Transverse colon (tissue), 4 donors: ENCODE measurements around the gene ZBTB7B. TPM values are rescaled to one million over a fixed set of nuclear protein-coding genes. Genes with fewer than 3 reads are reported as not detected.

Experiments used
- DNase-seq: peaks from one replicate; pipeline ENCODE4 v3.0.0-alpha.2; 2019
- H3K27ac ChIP-seq, 4 donors: fragments of 200-600 bp; sonication (generic); 2 replicates each; pipeline ENCODE4 v1.5.1; 2016 to 2018; ENCODE audit warnings: inconsistent platforms in 4 of 4
- H3K27me3 ChIP-seq: fragments of 200-600 bp; sonication (generic); 2 replicates; pipeline ENCODE4 v1.5.1; 2017; ENCODE audit warnings: inconsistent platforms
- H3K36me3 ChIP-seq, 4 donors: fragments of 200-600 bp; sonication (generic); 2 replicates each; pipeline ENCODE4 v1.5.1; 2017 to 2019; ENCODE audit warnings: inconsistent platforms in 4 of 4
- H3K4me1 ChIP-seq, 4 donors: fragments of 200-600 bp; sonication (generic); 2 replicates each; pipeline ENCODE4 v1.5.1; 2017 to 2020; ENCODE audit warnings: inconsistent platforms in 4 of 4
- H3K4me3 ChIP-seq, 4 donors: fragments of 200-600 bp; sonication (generic); 1 replicate in 1 of 4; 2 replicates in 3 of 4; pipeline versions ENCODE4 v1.5.1 to v1.6.1; 2017 to 2019; ENCODE audit warnings: inconsistent platforms in 4 of 4
- H3K9me3 ChIP-seq, 2 donors: fragments of 200-600 bp; sonication (generic); 2 replicates each; pipeline ENCODE4 v1.5.1; 2017 to 2019; ENCODE audit warnings: inconsistent platforms in 2 of 2
- EP300 ChIP-seq: sonication (generic); formaldehyde crosslinking; IDR thresholded peaks from one replicate; pipeline ENCODE4 v1.6.1; 2017; ENCODE audit warnings: antibody characterized with exemption, low read depth
- POLR2A ChIP-seq: fragments of 450-650 bp; IDR thresholded peaks from one replicate; pipeline ENCODE4 v1.6.1; 2016; ENCODE audit warnings: antibody characterized with exemption, mild to moderate bottlenecking, moderate library complexity
- POLR2AphosphoS5 ChIP-seq, 3 donors: sonication (generic); formaldehyde crosslinking; IDR thresholded peaks; one replicate each; pipeline ENCODE4 v1.6.1; 2016; ENCODE audit warnings: antibody characterized with exemption in 3 of 3
- WGBS, 2 donors: methylation state at CpG; one replicate each; pipeline ENCODE4 v1.1.5; 2018; ENCODE audit warnings: low coverage in 1 of 2; 5-methylcytosine and 5-hydroxymethylcytosine counted together
- in situ Hi-C, 4 donors: fragments of 200-750 bp; cut with MboI; loops; one replicate each; pipeline versions ENCODE4 v1.15.0 to v1.15.1; 2017; ENCODE audit warnings: low sequenced_read_pairs in 3 of 4, low pct_ligation_motif_present in 1 of 4, low pct_unique_long_range_greater_than_20kb in 1 of 4
- intact Hi-C: fragments of 100-400 bp; cut with DNase I; formaldehyde crosslinking; loops from one replicate; pipeline ENCODE4 v1.15.1; 2023; ENCODE audit warnings: low total_unique reads
- small RNA-seq, 4 donors: library from RNA; depleted of rRNA; stranded (forward); fragments of <200 nt; gene quantifications; one replicate each; pipeline ENCODE3, GENCODE V24; 2016
- total RNA-seq, 4 donors: library from RNA; depleted of rRNA; stranded (reverse); fragments of >200 nt; gene quantifications; one replicate each; pipeline ENCODE4 v1.1.0, GENCODE V29; 2016
- TF ChIP-seq, protein P1 (sequence below), 5 experiments: fragments of 200-600 bp in 3 of 5; fragments of 450-650 bp in 2 of 5; sonication (generic) in 3 of 5; IDR thresholded peaks; 1 replicate in 2 of 5; 2 replicates in 3 of 5; pipeline ENCODE4 v1.5.1; 2016 to 2017; ENCODE audit warnings: antibody characterized with exemption in 5 of 5, inconsistent platforms in 3 of 5, mild to moderate bottlenecking in 2 of 5, moderate library complexity in 1 of 5

ZBTB7B gene
- total RNA-seq, 4 donors from 2014 or later: 85.2 to 513 (median 272) TPM

DNA sequence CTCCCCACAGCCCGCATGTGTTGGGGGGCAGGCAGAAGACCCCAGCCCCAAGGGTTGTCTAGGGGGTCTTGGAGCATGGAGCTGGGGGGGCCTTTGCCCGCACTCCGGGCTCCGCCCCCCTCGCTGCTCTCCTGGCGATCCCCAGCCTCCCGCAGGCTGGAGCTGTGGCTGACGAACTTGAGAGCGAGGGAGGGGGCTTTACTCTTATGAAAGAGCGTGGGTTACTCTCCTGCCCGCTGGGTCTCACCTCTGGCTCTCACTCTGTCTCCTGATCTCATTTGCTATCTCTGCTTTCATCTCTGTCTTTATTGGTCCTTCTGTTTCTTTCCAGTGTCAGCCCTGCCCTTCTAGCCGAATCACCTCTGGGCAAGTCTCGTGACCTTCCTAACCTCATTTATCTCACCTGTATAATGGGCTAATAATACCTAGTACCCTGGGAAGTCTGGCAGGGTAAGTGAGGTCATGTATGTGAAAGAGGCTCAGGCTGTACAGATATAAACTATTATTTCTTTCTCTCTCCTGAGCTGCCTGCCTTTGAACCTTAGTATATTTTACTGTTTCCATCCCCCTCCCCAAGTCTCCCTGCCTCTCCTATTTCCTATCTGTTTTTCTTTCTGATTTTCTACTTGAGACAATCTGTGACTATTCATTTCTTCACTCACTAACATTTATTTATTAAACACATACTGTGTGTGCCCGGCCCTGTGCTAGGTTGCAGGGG is 61.7 kb downstream of the ZBTB7B start:
- peak overlapping the region; percentile 89 to 93 (median 92) for H3K27ac ChIP-seq
- TF ChIP-seq, protein P1, sequence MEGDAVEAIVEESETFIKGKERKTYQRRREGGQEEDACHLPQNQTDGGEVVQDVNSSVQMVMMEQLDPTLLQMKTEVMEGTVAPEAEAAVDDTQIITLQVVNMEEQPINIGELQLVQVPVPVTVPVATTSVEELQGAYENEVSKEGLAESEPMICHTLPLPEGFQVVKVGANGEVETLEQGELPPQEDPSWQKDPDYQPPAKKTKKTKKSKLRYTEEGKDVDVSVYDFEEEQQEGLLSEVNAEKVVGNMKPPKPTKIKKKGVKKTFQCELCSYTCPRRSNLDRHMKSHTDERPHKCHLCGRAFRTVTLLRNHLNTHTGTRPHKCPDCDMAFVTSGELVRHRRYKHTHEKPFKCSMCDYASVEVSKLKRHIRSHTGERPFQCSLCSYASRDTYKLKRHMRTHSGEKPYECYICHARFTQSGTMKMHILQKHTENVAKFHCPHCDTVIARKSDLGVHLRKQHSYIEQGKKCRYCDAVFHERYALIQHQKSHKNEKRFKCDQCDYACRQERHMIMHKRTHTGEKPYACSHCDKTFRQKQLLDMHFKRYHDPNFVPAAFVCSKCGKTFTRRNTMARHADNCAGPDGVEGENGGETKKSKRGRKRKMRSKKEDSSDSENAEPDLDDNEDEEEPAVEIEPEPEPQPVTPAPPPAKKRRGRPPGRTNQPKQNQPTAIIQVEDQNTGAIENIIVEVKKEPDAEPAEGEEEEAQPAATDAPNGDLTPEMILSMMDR (IDR thresholded peaks at IDR 0.05): no peak
- TF ChIP-seq EP300 (no peak), POLR2AphosphoS5 (IDR thresholded peaks at IDR 0.05) (no peak), POLR2A (no peak)
- no peaks in the 10 kb centered on the region for H3K36me3 ChIP-seq
- H3K9me3 ChIP-seq: no peaks in the 10 kb centered on the region
- peak; percentile 42 for DNase-seq
- peak overlapping the region; percentile 79 to 85 (median 83) for H3K4me3 ChIP-seq
- intact Hi-C loops (loop anchor here (10.0 kb wide), 1 partner anchor 509 kb away; the partner anchor contains the start of gene UBE2Q1), in situ Hi-C loops (loop anchor here in 3 of 4 donors (25.0 kb wide), 1 partner anchor 102 kb away; the partner anchor contains the start of genes CKS1B (in 3 of the 3), PBXIP1 (in 3 of the 3), PYGO2 (in 3 of the 3) and SHC1 (in 3 of the 3))
- no peaks in the 10 kb centered on the region for H3K27me3 ChIP-seq
- H3K4me1 ChIP-seq: peaks cover 20 to 38% (median 34%) of the 10 kb centered on the region in 4 donors
- 4 to 17% methylated on average over 1 to 13 of the region's 14 CpGs for WGBS, 2 donors

- Histone ChIP-seq H3K27ac (peak overlapping the region in 2 of 4 donors; percentile 89 to 93), H3K36me3 (no peaks in the 10 kb centered on the region), H3K27me3 (no peaks in the 10 kb centered on the region), H3K4me3 (peak overlapping the region in 1 of 4 donors; percentile 85), H3K4me1 (peaks cover 20 to 40% (median 36%) of the 10 kb centered on the region in 4 donors), H3K9me3 (no peaks in the 10 kb centered on the region)
- in situ Hi-C loops: loop anchor here in 3 of 4 donors (25.0 kb wide), 1 partner anchor 103 kb away; the partner anchor contains the start of genes CKS1B (in 3 of the 3), PBXIP1 (in 3 of the 3), PYGO2 (in 3 of the 3) and SHC1 (in 3 of the 3)
- intact Hi-C loops: loop anchor here (10.0 kb wide), 1 partner anchor 510 kb away; the partner anchor contains the start of gene UBE2Q1
- DNase-seq: no peak
- TF ChIP-seq, protein P1 (IDR thresholded peaks at IDR 0.05): no peak
- no peak for TF ChIP-seq POLR2AphosphoS5 (IDR thresholded peaks at IDR 0.05)
- no peak for TF ChIP-seq POLR2A
- TF ChIP-seq EP300: no peak
- 63 to 80% methylated on average over 1 to 5 of the region's 5 CpGs for WGBS, 2 donors
These were observed 62.3 kb downstream of the ZBTB7B start for GRCh38 chr1:155064832-155065429.

GRCh38 chr1:155066777-155067176 is 64.2 kb downstream of the ZBTB7B start:
- H3K27me3 ChIP-seq: no peaks in the 10 kb centered on the region
- DNase-seq: no peak
- 74% methylated on average over 8 of the region's 8 CpGs; no CpG with 5 or more reads in 1 of the 2 donors for WGBS, 2 donors
- no peaks in the 10 kb centered on the region for H3K36me3 ChIP-seq
- no peak overlapping the region for H3K4me3 ChIP-seq
- H3K27ac ChIP-seq: no peak overlapping the region
- H3K9me3 ChIP-seq: no peaks in the 10 kb centered on the region
- H3K4me1 ChIP-seq: peaks cover 30 to 51% (median 46%) of the 10 kb centered on the region in 4 donors
- intact Hi-C loops (loop anchor here (10.0 kb wide), 1 partner anchor 512 kb away; the partner anchor contains the start of gene UBE2Q1), in situ Hi-C loops (loop anchor here in 3 of 4 donors (25.0 kb wide), 1 partner anchor 104 kb away; the partner anchor contains the start of genes CKS1B (in 3 of the 3), PBXIP1 (in 3 of the 3), PYGO2 (in 3 of the 3) and SHC1 (in 3 of the 3))
- TF ChIP-seq, protein P1 (IDR thresholded peaks at IDR 0.05): no peak
- TF ChIP-seq POLR2AphosphoS5 (IDR thresholded peaks at IDR 0.05) (no peak), POLR2A (no peak), EP300 (no peak)

Small RNA genes lying within 50 kb of the gene (small RNA-seq; reads per million reads assigned to genes)
- 0 reads per million in 4 donors for gene MIR4258

Other genes starting within 250 kb of the ZBTB7B start
- gene KCNN3, start 132.5 kb upstream of the ZBTB7B start, total RNA-seq: 1 to 10 TPM; 2.3 to 5.0 (median 3.5) TPM
- gene PMVK, start 66.1 kb upstream of the ZBTB7B start, total RNA-seq: 10 to 100 TPM in 3 of 4 donors, 1 to 10 TPM in 1; 6.0 to 19.9 (median 13.1) TPM
- gene PBXIP1, start 46.7 kb upstream of the ZBTB7B start, total RNA-seq: 10 to 100 TPM; 54.1 to 94.1 (median 83.6) TPM
- 10 to 100 TPM; 23.3 to 63.7 (median 29.0) TPM for gene PYGO2, start 41.0 kb upstream of the ZBTB7B start, total RNA-seq
- gene SHC1, start 32.1 kb upstream of the ZBTB7B start, total RNA-seq: 100 to 1,000 TPM in 2 of 4 donors, 10 to 100 TPM in 2; 71.1 to 149 (median 92.0) TPM
- 10 to 100 TPM in 3 of 4 donors, not detected in 1; 28.9 to 41.4 (median 35.2) TPM for gene CKS1B, start 28.1 kb upstream of the ZBTB7B start, total RNA-seq
- 10 to 100 TPM; 32.7 to 42.4 (median 36.0) TPM for gene FLAD1, start 19.5 kb upstream of the ZBTB7B start, total RNA-seq
- gene LENEP, start 9.2 kb upstream of the ZBTB7B start, total RNA-seq: not detected
- 1 to 10 TPM in 3 of 4 donors, not detected in 1; 1.9 to 4.6 (median 4.5) TPM for gene DCST2, start 31.0 kb downstream of the ZBTB7B start, total RNA-seq
- under 1 TPM in 2 of 4 donors, not detected in 2; 0.32 to 0.41 TPM for gene DCST1, start 31.0 kb downstream of the ZBTB7B start, total RNA-seq
- gene ADAM15, start 48.5 kb downstream of the ZBTB7B start, total RNA-seq: 100 to 1,000 TPM in 3 of 4 donors, 10 to 100 TPM in 1; 90.6 to 196 (median 115) TPM
- 10 to 100 TPM; 18.3 to 57.2 (median 37.2) TPM for gene EFNA4, start 60.9 kb downstream of the ZBTB7B start, total RNA-seq
- 1 to 10 TPM; 3.4 to 7.9 (median 7.2) TPM for gene EFNA3, start 76.0 kb downstream of the ZBTB7B start, total RNA-seq
- 100 to 1,000 TPM in 1 of 4 donors, 10 to 100 TPM in 3; 18.5 to 108 (median 62.7) TPM for gene EFNA1, start 125.1 kb downstream of the ZBTB7B start, total RNA-seq
- 100 to 1,000 TPM in 1 of 4 donors, 10 to 100 TPM in 2, 1 to 10 TPM in 1; 5.2 to 199 (median 44.4) TPM for gene SLC50A1, start 133.1 kb downstream of the ZBTB7B start, total RNA-seq
- gene DPM3, start 137.7 kb downstream of the ZBTB7B start, total RNA-seq: 100 to 1,000 TPM in 1 of 4 donors, 10 to 100 TPM in 2, 1 to 10 TPM in 1; 7.2 to 130 (median 62.6) TPM
- 100 to 1,000 TPM; 106 to 240 (median 131) TPM for gene KRTCAP2, start 170.5 kb downstream of the ZBTB7B start, total RNA-seq
- gene TRIM46, start 171.0 kb downstream of the ZBTB7B start, total RNA-seq: under 1 TPM in 2 of 4 donors, not detected in 2; 0.41 to 0.48 TPM
- 10 to 100 TPM; 19.2 to 37.8 (median 27.0) TPM for gene THBS3, start 205.1 kb downstream of the ZBTB7B start, total RNA-seq
- gene MTX1, start 205.9 kb downstream of the ZBTB7B start, total RNA-seq: 10 to 100 TPM; 24.3 to 64.0 (median 46.0) TPM